Measurements from ENCODE around the gene CCDC13.
A peak's percentile ranks its signal among the peaks of the same experiment; 100 is the strongest.

Gene CCDC13

GRCh38 chr3:42764561-42765295 is 8.3 kb downstream of the CCDC13 start:
- no peak overlapping the region for H3K4me3 ChIP-seq (replicated peaks in 1 of 2; ENCODE audit: low read depth in 2 of 2, low read length in 2 of 2)
- TF ChIP-seq, protein P1, sequence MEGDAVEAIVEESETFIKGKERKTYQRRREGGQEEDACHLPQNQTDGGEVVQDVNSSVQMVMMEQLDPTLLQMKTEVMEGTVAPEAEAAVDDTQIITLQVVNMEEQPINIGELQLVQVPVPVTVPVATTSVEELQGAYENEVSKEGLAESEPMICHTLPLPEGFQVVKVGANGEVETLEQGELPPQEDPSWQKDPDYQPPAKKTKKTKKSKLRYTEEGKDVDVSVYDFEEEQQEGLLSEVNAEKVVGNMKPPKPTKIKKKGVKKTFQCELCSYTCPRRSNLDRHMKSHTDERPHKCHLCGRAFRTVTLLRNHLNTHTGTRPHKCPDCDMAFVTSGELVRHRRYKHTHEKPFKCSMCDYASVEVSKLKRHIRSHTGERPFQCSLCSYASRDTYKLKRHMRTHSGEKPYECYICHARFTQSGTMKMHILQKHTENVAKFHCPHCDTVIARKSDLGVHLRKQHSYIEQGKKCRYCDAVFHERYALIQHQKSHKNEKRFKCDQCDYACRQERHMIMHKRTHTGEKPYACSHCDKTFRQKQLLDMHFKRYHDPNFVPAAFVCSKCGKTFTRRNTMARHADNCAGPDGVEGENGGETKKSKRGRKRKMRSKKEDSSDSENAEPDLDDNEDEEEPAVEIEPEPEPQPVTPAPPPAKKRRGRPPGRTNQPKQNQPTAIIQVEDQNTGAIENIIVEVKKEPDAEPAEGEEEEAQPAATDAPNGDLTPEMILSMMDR (IDR thresholded peaks at IDR 0.05; ENCODE audit: low read depth, low read length): no peak
- no peak for DNase-seq (ENCODE audit: low read depth in 2 of 2)

DNA sequence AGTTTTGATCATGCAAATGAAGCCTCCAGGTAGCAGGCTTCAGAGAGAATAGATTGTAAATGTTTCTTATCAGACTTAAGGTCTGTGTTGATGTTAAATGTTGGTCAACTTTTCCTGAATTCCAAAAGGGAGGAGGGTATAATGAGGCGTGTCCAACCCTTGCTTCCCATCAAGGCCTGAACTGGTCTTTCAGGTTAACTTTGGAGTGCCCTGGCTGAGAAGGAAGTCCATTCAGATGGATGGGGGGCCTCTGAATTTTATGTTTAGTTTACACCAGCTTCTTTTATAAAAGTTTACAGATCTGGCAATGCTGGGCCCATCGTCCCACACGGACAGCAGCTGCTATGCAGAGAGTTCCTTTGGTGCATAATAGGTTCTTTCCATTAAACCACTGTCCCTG is 8.9 kb downstream of the CCDC13 start:
- H3K4me3 ChIP-seq (replicated peaks in 1 of 2; ENCODE audit: low read depth in 2 of 2, low read length in 2 of 2): no peak overlapping the region
- TF ChIP-seq, protein P1 (IDR thresholded peaks at IDR 0.05; ENCODE audit: low read depth, low read length): no peak
- DNase-seq (ENCODE audit: low read depth in 2 of 2): no peak

DNA sequence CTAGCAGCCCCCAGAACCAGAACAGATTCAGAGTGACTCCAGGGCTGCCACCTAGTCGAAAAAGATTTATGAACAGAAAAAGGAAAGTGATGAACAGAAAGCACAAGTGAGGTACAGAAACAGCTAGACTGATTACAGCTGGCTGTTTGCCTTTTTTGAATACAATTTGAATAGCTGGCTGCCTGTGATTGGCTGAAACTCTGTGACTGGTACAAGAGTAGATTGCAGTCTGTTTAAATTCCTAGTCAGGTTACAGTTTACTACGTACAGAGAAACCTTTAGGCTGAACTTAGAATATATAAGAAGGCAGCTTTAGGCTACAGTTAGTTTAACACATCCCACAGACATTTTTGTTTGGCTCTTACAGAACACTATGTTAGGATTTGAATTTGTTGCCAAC is 10.0 kb downstream of the CCDC13 start:
- no peak overlapping the region for H3K4me3 ChIP-seq (replicated peaks in 1 of 2; ENCODE audit: low read depth in 2 of 2, low read length in 2 of 2)
- peak; percentile 59 to 64 for DNase-seq (ENCODE audit: low read depth in 2 of 2)
- TF ChIP-seq, protein P1 (IDR thresholded peaks at IDR 0.05; ENCODE audit: low read depth, low read length): no peak

GRCh38 chr3:42762046-42762724 is 10.9 kb downstream of the CCDC13 start:
- TF ChIP-seq, protein P1 (IDR thresholded peaks at IDR 0.05; ENCODE audit: low read depth, low read length): no peak
- H3K4me3 ChIP-seq (replicated peaks in 1 of 2; ENCODE audit: low read depth in 2 of 2, low read length in 2 of 2): no peak overlapping the region
- no peak for DNase-seq (ENCODE audit: low read depth in 2 of 2)

GRCh38 chr3:42758126-42758525 is 14.9 kb downstream of the CCDC13 start:
- TF ChIP-seq, protein P1 (IDR thresholded peaks at IDR 0.05; ENCODE audit: low read depth, low read length): no peak
- DNase-seq (ENCODE audit: low read depth in 2 of 2): no peak
- H3K4me3 ChIP-seq (replicated peaks in 1 of 2; ENCODE audit: low read depth in 2 of 2, low read length in 2 of 2): no peak overlapping the region

GRCh38 chr3:42756681-42757213 is 16.3 kb downstream of the CCDC13 start:
- TF ChIP-seq, protein P1 (IDR thresholded peaks at IDR 0.05; ENCODE audit: low read depth, low read length): no peak
- no peak overlapping the region for H3K4me3 ChIP-seq (replicated peaks in 1 of 2; ENCODE audit: low read depth in 2 of 2, low read length in 2 of 2)
- no peak for DNase-seq (ENCODE audit: low read depth in 2 of 2)
